ENCODE results near the gene SWT1. TPM values are rescaled to one million over a fixed set of nuclear protein-coding genes. Genes with fewer than 3 reads are reported as not detected.
"Not testable (repeated sequence)": the region's sequence is repeated elsewhere in the genome, so short reads cannot be mapped to it uniquely, and the experiment has no call there.

SWT1 gene
- total RNA-seq, 2 experiments from 2014 or later, result 4.8 to 5.0 TPM

DNA sequence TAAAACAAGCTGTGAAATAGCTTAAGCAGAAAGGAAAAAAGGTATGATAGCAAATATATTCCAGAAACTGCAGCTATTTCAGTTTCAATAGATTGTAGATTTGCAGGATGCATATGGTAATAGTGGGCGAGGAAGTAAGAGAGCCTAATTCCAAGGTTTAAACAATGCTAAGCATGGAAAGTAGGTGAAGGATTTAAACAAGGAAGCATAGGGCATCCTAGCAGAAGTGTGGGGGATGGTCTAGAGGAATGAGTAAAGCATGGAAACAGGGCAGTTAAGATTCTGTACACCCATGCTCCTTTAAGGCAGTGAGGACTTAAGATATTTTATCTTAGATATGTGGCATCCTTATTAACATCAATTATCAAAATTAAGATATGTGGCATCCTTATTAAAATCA lies 157.4 kb downstream of the SWT1 start:
- H3K9me3 Mint-ChIP-seq, result no peaks in the 10 kb centered on the region
- peaks cover 52% of the 10 kb centered on the region for H3K36me3 Mint-ChIP-seq (ENCODE audit: low read depth)
- H3K4me3 Mint-ChIP-seq, result peak overlapping the region; percentile 95
- peak overlapping the region; percentile 63 for H3K27ac Mint-ChIP-seq
- peaks cover 56% of the 10 kb centered on the region for H3K4me1 Mint-ChIP-seq
- ChIA-PET POLR2A (interaction anchor here (1.1 to 1.9 kb wide), 7 partner anchors 10 to 356 kb away, joined by 3 to 9 read pairs (median 5); no protein-coding TSS in a partner anchor), CTCF (interaction anchor here (1.0 to 1.5 kb wide), 3 partner anchors 145 to 367 kb away, joined by 3 to 6 read pairs (median 6); no protein-coding TSS in a partner anchor)
- no peaks in the 10 kb centered on the region for H3K27me3 Mint-ChIP-seq
- no peak for DNase-seq

DNA sequence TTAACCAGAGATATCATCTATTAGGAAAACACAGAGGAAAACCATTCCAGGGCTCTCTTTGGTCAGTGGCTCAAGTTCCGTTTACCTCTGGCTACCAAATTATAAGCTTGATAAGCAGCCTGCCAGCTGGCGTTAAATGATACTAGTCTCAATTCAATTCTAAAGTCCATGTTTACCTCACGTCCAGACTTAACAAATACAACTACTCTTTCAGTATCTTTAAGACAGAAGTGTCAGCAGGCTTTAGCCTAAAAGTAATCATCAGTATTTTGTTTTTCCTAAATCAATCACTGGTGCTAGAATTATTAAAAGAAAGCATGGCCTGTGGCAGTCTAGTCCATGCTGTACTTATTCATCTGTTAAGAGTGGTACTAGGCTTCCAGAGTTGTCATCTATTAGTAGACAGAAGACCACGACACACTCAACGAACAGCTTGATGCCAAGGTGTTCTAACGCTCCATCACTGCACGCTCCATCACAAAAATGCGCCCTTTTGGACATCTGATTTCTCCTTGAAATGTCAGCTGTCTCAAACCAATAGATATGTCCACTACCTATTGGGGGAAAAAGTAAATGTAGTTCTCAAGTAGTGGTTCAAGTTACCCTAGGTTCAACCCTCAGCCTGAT lies 158.6 kb downstream of the SWT1 start:
- CTCF ChIA-PET, result interaction anchor here (0.9 to 4.0 kb wide), 6 partner anchors 75 to 365 kb away, joined by 3 to 29 read pairs (median 6); no protein-coding TSS in a partner anchor
- H3K4me1 Mint-ChIP-seq, result peaks cover 60% of the 10 kb centered on the region
- H3K27ac Mint-ChIP-seq, result peak overlapping the region; percentile 96
- POLR2A ChIA-PET, result interaction anchor here (0.7 to 4.4 kb wide), 27 partner anchors 9 to 380 kb away, joined by 3 to 62 read pairs (median 13); partner anchors contain the start of genes NIBAN1, SWT1 and TRMT1L
- H3K27me3 Mint-ChIP-seq, result no peaks in the 10 kb centered on the region
- H3K9me3 Mint-ChIP-seq, result peaks cover 2% of the 10 kb centered on the region
- peak overlapping the region; percentile 95 for H3K4me3 Mint-ChIP-seq
- H3K36me3 Mint-ChIP-seq (ENCODE audit: low read depth), result peaks cover 51% of the 10 kb centered on the region
- no peak for DNase-seq

DNA sequence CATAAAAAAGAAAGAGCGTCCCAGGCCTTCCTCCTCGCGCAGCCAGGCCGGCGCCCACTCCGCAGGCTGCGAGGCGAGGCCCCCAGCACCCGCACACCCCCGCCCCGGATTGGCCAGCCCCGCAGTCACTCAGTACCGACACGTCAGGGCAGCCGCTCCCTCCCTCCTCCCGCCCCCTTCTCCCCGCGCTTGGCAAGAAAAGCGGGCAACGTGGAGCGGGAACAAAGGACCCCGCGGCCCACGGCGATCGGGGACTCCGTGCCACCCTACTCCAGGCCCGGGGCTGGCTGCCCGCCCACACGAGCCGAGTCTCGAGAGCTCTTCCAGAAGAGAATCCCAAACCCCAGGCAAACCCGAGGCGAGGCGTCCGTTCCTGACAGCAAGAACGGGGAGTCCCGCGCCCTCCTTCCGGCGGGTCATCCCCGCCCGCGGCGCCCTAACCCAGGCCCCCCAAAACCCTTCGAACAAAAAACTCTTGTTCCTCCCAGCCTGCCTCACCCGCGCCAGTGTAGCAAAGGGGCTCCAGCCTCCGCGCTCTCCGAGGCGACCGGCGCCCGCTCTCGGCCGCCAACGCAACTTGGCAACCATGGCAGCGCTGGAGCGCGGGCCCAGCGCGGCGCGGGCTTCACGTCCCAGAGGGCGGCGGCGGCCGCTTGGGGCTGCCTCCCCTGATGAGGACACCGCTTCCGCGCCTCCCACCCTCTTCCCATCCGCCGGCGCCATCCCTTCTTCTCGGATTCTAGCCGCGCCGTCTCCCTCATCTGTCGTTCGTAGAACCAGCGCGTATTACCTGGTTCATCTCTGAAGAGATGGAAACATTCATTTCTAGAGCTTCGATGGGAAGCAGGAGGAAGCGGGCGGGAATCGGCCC lies 159.4 kb downstream of the SWT1 start:
- H3K36me3 Mint-ChIP-seq (ENCODE audit: low read depth), result peaks cover 56% of the 10 kb centered on the region
- peak overlapping the region; percentile 95 for H3K4me3 Mint-ChIP-seq
- CTCF ChIA-PET, result interaction anchor here (0.7 to 4.0 kb wide), 12 partner anchors 21 to 364 kb away, joined by 3 to 29 read pairs (median 6); no protein-coding TSS in a partner anchor

DNA sequence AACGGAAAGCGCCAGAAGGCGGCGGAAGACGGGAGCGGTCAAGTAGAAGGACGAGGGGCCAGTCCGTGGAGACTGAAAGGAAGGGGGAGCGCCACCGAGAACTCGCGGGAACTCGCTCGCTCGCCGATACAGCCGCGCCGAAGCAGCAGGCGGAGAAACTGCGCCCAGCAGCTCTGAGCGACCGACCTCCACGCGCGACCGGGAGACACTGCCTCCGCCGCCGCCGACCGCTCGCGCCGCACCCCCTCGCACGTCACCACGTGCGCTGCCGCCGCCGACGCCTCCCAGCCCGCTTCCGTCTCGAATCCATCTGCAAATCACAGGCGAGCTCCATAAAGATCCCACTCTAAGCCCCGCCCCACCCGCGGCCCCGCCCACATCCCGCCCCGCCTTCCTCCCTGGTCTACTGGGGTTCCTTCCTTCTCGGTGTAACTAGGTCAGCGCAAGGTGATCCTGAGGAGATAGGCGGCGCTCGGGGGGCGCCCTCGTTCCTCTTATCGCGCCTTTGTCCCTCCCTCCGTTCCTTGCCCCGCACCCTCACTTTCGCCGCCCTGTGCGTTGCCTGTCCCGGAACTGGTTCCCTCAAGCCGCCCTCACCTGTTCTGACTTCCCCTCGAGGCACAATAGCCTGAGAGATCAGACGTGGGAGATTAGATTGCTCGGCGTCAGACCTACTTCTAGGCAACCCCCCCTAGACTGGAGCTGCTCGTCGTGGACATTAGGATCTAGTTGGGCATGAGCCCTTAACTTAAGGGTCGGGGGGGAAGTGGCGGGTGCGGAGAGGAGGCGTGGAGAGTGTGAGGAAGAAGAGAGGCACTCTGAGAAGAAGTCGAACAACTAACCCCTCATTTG lies 160.3 kb downstream of the SWT1 start, which contains the start of gene IVNS1ABP:
Gene IVNS1ABP (minus strand): TSS at position 210 of the 852 bp plus-strand sequence. CDS start 7,750 bp downstream, outside the sequence.
- Mint-ChIP-seq H3K9me3 (peaks cover 11% of the 10 kb centered on the region), H3K27me3 (no peaks in the 10 kb centered on the region), H3K4me1 (peaks cover 50% of the 10 kb centered on the region), H3K4me3 (peak within 1 kb of the TSS; percentile 95), H3K27ac (peak within 1 kb of the TSS; percentile 96), H3K36me3 (ENCODE audit: low read depth) (peaks cover 52% of the 10 kb centered on the region)
- CTCF ChIA-PET, result interaction anchor here (0.7 to 4.0 kb wide), 13 partner anchors 20 to 364 kb away, joined by 3 to 29 read pairs (median 6); partner anchors contain the start of gene SWT1
- DNase-seq, result peak; percentile 96
- POLR2A ChIA-PET, result interaction anchor here (0.7 to 4.4 kb wide), 38 partner anchors 9 to 570 kb away, joined by 3 to 62 read pairs (median 8); partner anchors contain the start of genes NIBAN1, SWT1 and TRMT1L

More for the DNA sequence above, 159.4 kb downstream of the SWT1 start:
- POLR2A ChIA-PET, result interaction anchor here (0.7 to 4.4 kb wide), 39 partner anchors 8 to 563 kb away, joined by 3 to 62 read pairs (median 8); partner anchors contain the start of genes NIBAN1, SWT1 and TRMT1L
- Mint-ChIP-seq H3K4me1 (peaks cover 58% of the 10 kb centered on the region), H3K27ac (peak overlapping the region; percentile 96), H3K27me3 (no peaks in the 10 kb centered on the region), H3K9me3 (peaks cover 10% of the 10 kb centered on the region)
- DNase-seq, result peak; percentile 91

DNA sequence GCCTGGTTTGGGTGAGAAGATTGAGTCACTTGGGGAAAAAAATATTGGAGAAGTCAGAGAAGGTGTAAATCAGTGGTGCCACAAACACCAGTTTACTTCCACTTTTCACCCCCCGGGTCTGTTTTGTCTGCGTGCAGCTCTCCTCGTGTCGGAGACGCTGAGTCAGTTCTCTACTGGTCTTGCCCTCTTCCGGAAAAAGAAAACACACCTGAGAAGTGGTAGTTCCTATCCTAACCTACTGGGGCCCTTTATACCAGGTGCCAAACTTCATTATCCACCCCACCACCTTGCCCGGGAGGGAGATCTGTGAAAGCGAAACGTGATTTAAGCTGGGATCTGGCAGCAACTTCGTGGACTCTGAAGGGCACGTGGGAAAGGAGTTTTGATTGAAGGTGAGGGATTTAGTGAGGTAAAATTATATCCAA lies 160.9 kb downstream of the SWT1 start:
- DNase-seq, result peak; percentile 81
- CTCF ChIA-PET, result interaction anchor here (1.0 to 4.0 kb wide), 10 partner anchors 19 to 363 kb away, joined by 3 to 29 read pairs (median 6); partner anchors contain the start of gene SWT1
- peak overlapping the region; percentile 96 for H3K27ac Mint-ChIP-seq
- H3K4me1 Mint-ChIP-seq, result peaks cover 46% of the 10 kb centered on the region
- peaks cover 57% of the 10 kb centered on the region for H3K36me3 Mint-ChIP-seq (ENCODE audit: low read depth)
- POLR2A ChIA-PET, result interaction anchor here (1.0 to 4.4 kb wide), 26 partner anchors 12 to 565 kb away, joined by 3 to 62 read pairs (median 14); partner anchors contain the start of genes NIBAN1, SWT1 and TRMT1L
- peaks cover 14% of the 10 kb centered on the region for H3K9me3 Mint-ChIP-seq
- H3K4me3 Mint-ChIP-seq, result peak overlapping the region; percentile 95
- no peaks in the 10 kb centered on the region for H3K27me3 Mint-ChIP-seq

DNA sequence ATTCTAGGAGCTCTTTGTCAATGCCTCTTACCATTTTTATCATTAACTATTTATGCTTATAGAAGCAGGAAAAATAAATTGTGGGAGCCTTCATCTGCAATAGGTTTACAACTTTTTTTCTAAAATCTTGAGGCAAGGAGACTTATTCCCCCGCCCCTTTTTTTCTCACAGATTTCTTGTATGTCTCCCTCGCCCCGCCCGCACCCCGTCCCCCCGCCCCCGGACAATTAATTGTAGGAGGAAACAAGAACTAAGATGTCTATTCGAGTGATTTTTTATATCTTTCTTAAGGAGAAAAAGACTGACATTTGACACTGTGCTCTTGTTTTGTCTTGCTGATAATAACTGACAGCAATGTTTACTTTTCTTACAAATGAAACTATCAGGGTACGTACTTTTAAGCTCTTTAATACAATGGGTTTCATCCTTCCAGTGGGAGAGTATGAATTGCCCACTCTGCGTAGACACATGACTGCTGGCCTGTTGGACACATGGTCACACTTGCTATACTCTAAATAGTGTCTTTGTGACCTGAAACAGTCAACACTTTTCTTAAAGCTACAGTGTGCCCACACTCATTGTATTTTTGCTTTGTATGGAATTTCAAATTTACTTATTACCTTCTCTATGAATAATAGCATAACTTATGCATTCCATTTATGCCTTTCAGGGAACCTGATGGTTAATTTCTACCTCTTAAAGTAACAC lies 161.6 kb downstream of the SWT1 start:
- Mint-ChIP-seq H3K9me3 (peaks cover 14% of the 10 kb centered on the region), H3K27ac (peak overlapping the region; percentile 96), H3K27me3 (no peaks in the 10 kb centered on the region), H3K4me3 (peak overlapping the region; percentile 95), H3K36me3 (ENCODE audit: low read depth) (peaks cover 57% of the 10 kb centered on the region), H3K4me1 (peaks cover 39% of the 10 kb centered on the region)
- no peak for DNase-seq
- POLR2A ChIA-PET, result interaction anchor here (1.2 to 4.4 kb wide), 19 partner anchors 12 to 376 kb away, joined by 3 to 62 read pairs (median 17); partner anchors contain the start of gene NIBAN1
- CTCF ChIA-PET, result interaction anchor here (1.0 to 4.0 kb wide), 7 partner anchors 18 to 361 kb away, joined by 3 to 29 read pairs (median 9); partner anchors contain the start of gene SWT1

DNA sequence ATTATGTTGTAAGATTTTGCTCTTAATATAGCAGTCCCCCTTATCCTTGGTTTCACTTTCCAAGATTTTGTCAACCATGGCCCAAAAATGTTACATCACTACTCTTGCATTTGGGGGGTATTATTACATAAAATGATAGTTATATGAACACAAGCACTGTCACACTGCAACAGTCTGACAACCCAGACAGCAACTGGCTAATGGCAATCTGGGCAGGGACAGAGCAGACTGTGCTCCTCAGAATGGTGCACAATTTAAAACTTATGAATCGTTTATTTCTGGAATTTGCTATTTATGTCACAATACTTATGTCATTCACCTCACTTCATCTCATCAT lies 162.1 kb downstream of the SWT1 start:
- H3K4me3 Mint-ChIP-seq, result peak overlapping the region; percentile 14
- no peaks in the 10 kb centered on the region for H3K27me3 Mint-ChIP-seq
- peaks cover 34% of the 10 kb centered on the region for H3K4me1 Mint-ChIP-seq
- CTCF ChIA-PET, result interaction anchor here (2.1 to 4.0 kb wide), 2 partner anchors 241 to 361 kb away, joined by 8 to 29 read pairs; no protein-coding TSS in a partner anchor
- peaks cover 14% of the 10 kb centered on the region for H3K9me3 Mint-ChIP-seq
- no peak for DNase-seq
- H3K36me3 Mint-ChIP-seq (ENCODE audit: low read depth), result peaks cover 54% of the 10 kb centered on the region
- POLR2A ChIA-PET, result interaction anchor here (1.5 to 4.4 kb wide), 4 partner anchors 20 to 235 kb away, joined by 6 to 47 read pairs (median 27); no protein-coding TSS in a partner anchor
- H3K27ac Mint-ChIP-seq, result no peak overlapping the region

DNA sequence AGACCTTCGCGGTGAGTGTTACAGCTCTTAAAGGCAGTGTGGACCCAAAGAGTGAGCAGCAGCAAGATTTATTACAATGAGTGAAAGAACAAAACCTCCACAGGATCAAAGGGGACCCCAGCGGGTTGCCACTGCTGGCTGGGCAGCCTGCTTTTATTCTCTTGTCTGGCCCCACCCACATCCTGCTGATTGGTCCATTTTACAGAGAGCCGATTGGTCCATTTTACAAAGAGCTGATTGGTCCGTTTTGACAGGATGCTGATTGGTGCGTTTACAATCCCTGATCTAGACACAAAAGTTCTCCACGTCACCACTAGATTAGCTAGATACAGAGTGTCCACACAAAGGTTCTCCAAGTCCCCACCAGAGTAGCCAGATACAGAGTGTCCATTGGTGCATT lies 164.1 kb downstream of the SWT1 start:
- POLR2A ChIA-PET, result not testable (repeated sequence)

DNA sequence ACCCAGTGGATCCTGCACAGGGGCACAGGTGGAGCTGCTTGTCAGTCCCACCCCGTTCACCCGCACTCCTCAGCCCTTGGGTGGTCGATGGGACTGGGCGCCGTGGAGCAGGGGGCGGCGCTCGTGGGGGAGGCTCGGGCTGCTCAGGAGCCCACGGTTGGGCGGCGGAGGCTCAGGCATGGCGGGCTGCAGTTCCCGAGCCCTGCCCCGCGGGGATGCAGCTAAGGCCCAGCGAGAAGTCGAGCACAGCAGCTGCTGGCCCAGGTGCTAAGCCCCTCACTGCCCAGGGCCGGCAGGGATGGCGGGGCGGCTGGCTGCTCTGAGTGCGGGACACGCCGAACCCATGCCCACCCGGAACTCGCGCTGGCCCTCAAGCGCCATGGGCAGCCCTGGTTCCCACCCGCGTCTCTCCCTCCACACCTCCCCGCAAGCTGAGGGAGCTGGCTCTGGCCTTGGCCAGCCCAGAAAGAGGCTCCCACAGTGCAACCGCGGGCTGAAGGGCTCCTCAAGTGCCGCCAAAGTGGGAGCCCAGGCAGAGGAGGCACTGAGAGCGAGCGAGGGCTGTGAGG lies 164.8 kb downstream of the SWT1 start:
- DNase-seq, H3K27me3 Mint-ChIP-seq, POLR2A ChIA-PET, H3K4me3 Mint-ChIP-seq, H3K27ac Mint-ChIP-seq: not testable (repeated sequence)
- H3K9me3 Mint-ChIP-seq, result peaks cover 14% of the 10 kb centered on the region
- peaks cover 33% of the 10 kb centered on the region for H3K36me3 Mint-ChIP-seq (ENCODE audit: low read depth)
- CTCF ChIA-PET, result interaction anchor here (1.1 kb wide), 1 partner anchor 238 kb away, joined by 3 read pairs; no protein-coding TSS in a partner anchor
- H3K4me1 Mint-ChIP-seq, result peaks cover 24% of the 10 kb centered on the region

More for the DNA sequence above, 164.1 kb downstream of the SWT1 start:
- peaks cover 24% of the 10 kb centered on the region for H3K4me1 Mint-ChIP-seq
- peaks cover 14% of the 10 kb centered on the region for H3K9me3 Mint-ChIP-seq
- CTCF ChIA-PET, result interaction anchor here (1.1 kb wide), 1 partner anchor 239 kb away, joined by 3 read pairs; no protein-coding TSS in a partner anchor
- not testable (repeated sequence) for H3K27me3 Mint-ChIP-seq, DNase-seq, H3K27ac Mint-ChIP-seq, H3K4me3 Mint-ChIP-seq
- peaks cover 35% of the 10 kb centered on the region for H3K36me3 Mint-ChIP-seq (ENCODE audit: low read depth)

DNA sequence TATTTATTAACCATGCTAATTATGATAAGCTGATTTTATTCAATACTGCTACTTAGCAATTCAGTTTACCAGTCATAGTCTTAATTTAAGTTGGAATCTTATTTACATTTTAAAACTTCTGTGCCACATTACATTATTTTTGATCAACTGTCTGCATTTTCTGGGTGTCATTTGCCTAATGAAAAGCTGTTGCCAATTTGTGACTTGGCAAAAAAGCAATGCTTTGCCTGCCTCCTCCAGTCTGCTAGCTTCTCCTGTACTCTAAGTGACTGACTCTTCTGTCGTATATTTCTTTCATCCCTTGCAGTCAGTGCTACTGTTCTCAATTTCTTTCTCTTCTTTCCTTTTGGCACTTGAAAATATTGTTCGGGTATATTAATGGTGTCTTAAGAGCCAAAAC lies 165.7 kb downstream of the SWT1 start:
- Mint-ChIP-seq H3K27me3 (no peaks in the 10 kb centered on the region), H3K36me3 (ENCODE audit: low read depth) (peaks cover 30% of the 10 kb centered on the region), H3K27ac (no peak overlapping the region), H3K9me3 (peaks cover 14% of the 10 kb centered on the region), H3K4me3 (no peak overlapping the region), H3K4me1 (peaks cover 21% of the 10 kb centered on the region)
- ChIA-PET CTCF (no interaction called here), POLR2A (no interaction called here)
- DNase-seq, result no peak

DNA sequence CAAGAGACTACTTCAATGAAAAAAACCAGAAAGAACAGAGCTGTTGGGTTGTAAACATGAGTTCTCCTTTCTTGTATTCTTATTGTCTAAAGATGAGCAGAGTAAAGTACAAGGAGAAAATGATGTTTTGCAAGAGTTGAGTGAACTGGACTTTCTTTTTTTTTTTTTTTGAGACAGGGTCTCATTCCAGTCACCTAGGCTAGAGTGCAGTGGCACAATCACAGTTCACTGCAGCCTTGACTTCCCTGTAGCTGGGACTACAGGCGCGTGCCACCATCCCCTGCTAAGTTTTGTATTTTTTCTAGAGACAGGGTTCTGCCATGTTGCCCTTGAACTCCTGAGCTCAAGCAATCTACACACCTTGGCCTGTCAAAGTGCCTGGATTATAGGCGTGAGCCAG lies 167.2 kb downstream of the SWT1 start:
- POLR2A ChIA-PET, result no interaction called here
- peaks cover 14% of the 10 kb centered on the region for H3K9me3 Mint-ChIP-seq
- H3K36me3 Mint-ChIP-seq (ENCODE audit: low read depth), result peaks cover 24% of the 10 kb centered on the region
- H3K4me1 Mint-ChIP-seq, result peaks cover 6% of the 10 kb centered on the region
- H3K4me3 Mint-ChIP-seq, result no peak overlapping the region
- CTCF ChIA-PET, result interaction anchor here (1.0 to 1.4 kb wide), 2 partner anchors 235 to 357 kb away, joined by 3 to 4 read pairs; no protein-coding TSS in a partner anchor
- DNase-seq, result no peak
- H3K27me3 Mint-ChIP-seq, result no peaks in the 10 kb centered on the region
- H3K27ac Mint-ChIP-seq, result no peak overlapping the region
